ENCODE results near the gene GLT8D2. TPM values are rescaled to one million over a fixed set of nuclear protein-coding genes. Genes with fewer than 3 reads are reported as not detected.

The GLT8D2 gene
- total RNA-seq, 1 donor from 2014 or later, result 19.8 TPM

GRCh38 chr12:103960616-103961227 is 89.3 kb downstream of the GLT8D2 start:
- no peak overlapping the region for H3K27ac Mint-ChIP-seq
- peaks cover 14% of the 10 kb centered on the region for H3K4me1 Mint-ChIP-seq (ENCODE audit: unreplicated experiment)
- no peaks in the 10 kb centered on the region for H3K27me3 Mint-ChIP-seq
- no peak for TF ChIP-seq CTCF (conservative IDR thresholded peaks at IDR 0.05)
- no peaks in the 10 kb centered on the region for H3K9me3 Mint-ChIP-seq
- DNase-seq (ENCODE audit: extremely low spot score, unreplicated experiment), result no peak
- peaks cover 6% of the 10 kb centered on the region for H3K36me3 Mint-ChIP-seq
- H3K4me3 Mint-ChIP-seq, result no peak overlapping the region

GRCh38 chr12:103958621-103959020 is 91.4 kb downstream of the GLT8D2 start:
- H3K27me3 Mint-ChIP-seq, result no peaks in the 10 kb centered on the region
- no peak for TF ChIP-seq CTCF (conservative IDR thresholded peaks at IDR 0.05)
- peaks cover 21% of the 10 kb centered on the region for H3K4me1 Mint-ChIP-seq (ENCODE audit: unreplicated experiment)
- H3K4me3 Mint-ChIP-seq, result peak overlapping the region; percentile 81
- H3K36me3 Mint-ChIP-seq, result peaks cover 6% of the 10 kb centered on the region
- H3K27ac Mint-ChIP-seq, result peak overlapping the region; percentile 68
- no peak for DNase-seq (ENCODE audit: extremely low spot score, unreplicated experiment)
- H3K9me3 Mint-ChIP-seq, result no peaks in the 10 kb centered on the region

GRCh38 chr12:103957865-103958388 is 92.1 kb downstream of the GLT8D2 start:
- no peaks in the 10 kb centered on the region for H3K9me3 Mint-ChIP-seq

GRCh38 chr12:103956509-103957027 is 93.4 kb downstream of the GLT8D2 start:
- Mint-ChIP-seq H3K36me3 (peaks cover 11% of the 10 kb centered on the region), H3K4me1 (ENCODE audit: unreplicated experiment) (peaks cover 16% of the 10 kb centered on the region), H3K27me3 (no peaks in the 10 kb centered on the region), H3K27ac (peak overlapping the region; percentile 97), H3K9me3 (no peaks in the 10 kb centered on the region), H3K4me3 (peak overlapping the region; percentile 88)
- no peak for DNase-seq (ENCODE audit: extremely low spot score, unreplicated experiment)
- TF ChIP-seq CTCF (conservative IDR thresholded peaks at IDR 0.05), result no peak

More at GRCh38 chr12:103957865-103958388, 92.1 kb downstream of the GLT8D2 start:
- Mint-ChIP-seq H3K27me3 (no peaks in the 10 kb centered on the region), H3K36me3 (peaks cover 7% of the 10 kb centered on the region), H3K4me3 (peak overlapping the region; percentile 88), H3K27ac (peak overlapping the region; percentile 97), H3K4me1 (ENCODE audit: unreplicated experiment) (peaks cover 21% of the 10 kb centered on the region)
- DNase-seq (ENCODE audit: extremely low spot score, unreplicated experiment), result no peak
- TF ChIP-seq CTCF (conservative IDR thresholded peaks at IDR 0.05), result no peak

- TF ChIP-seq CTCF (conservative IDR thresholded peaks at IDR 0.05), result no peak
- no peak for DNase-seq (ENCODE audit: extremely low spot score, unreplicated experiment)
- peaks cover 16% of the 10 kb centered on the region for H3K4me1 Mint-ChIP-seq (ENCODE audit: unreplicated experiment)
- no peaks in the 10 kb centered on the region for H3K27me3 Mint-ChIP-seq
- peak overlapping the region; percentile 88 for H3K4me3 Mint-ChIP-seq
- H3K9me3 Mint-ChIP-seq, result no peaks in the 10 kb centered on the region
- H3K27ac Mint-ChIP-seq, result peak overlapping the region; percentile 97
- H3K36me3 Mint-ChIP-seq, result peaks cover 11% of the 10 kb centered on the region
Measured at GRCh38 chr12:103955811-103956508, 94.0 kb downstream of the GLT8D2 start.
